K562 (cell line): ENCODE data around the gene POLR3G. TPM values are rescaled to one million over a fixed set of nuclear protein-coding genes. Genes with fewer than 3 reads are reported as not detected.

Experiments used
- ARID3A ChIP-seq: IDR thresholded peaks from 2 replicates; pipeline ENCODE4 v1.6.1; 2012; ENCODE audit warnings: low read depth, low read length, improper control_type of control experiment, borderline replicate concordance
- BRCA1 ChIP-seq, 2 experiments: fragments of 450-650 bp in 1 of 2; sonication (generic) in 1 of 2; formaldehyde crosslinking in 1 of 2; IDR thresholded peaks; 2 replicates each; pipeline versions ENCODE4 v1.5.0 to v1.6.1; 2017 to 2020; ENCODE audit warnings: mild to moderate bottlenecking in 1 of 2, missing genetic modification reagents in 1 of 2
- CHD2 ChIP-seq: IDR thresholded peaks from 2 replicates; pipeline ENCODE4 v1.6.1; 2011; ENCODE audit warnings: low read depth, low read length
- E2F3 ChIP-seq: fragments of 250-450 bp; sonication (Bioruptor Pico); IDR thresholded peaks from 2 replicates; pipeline ENCODE4 v1.4.0; 2020; ENCODE audit warnings: mild to moderate bottlenecking
- GABPB1 ChIP-seq: sonication (generic); formaldehyde crosslinking; IDR thresholded peaks from 2 replicates; pipeline ENCODE4 v1.8.0; 2022; ENCODE audit warnings: mild to moderate bottlenecking, missing genetic modification reagents
- LCOR ChIP-seq: sonication (generic); formaldehyde crosslinking; IDR thresholded peaks from 2 replicates; pipeline ENCODE4 v1.8.0; 2022; ENCODE audit warnings: mild to moderate bottlenecking, missing genetic modification reagents
- NBN ChIP-seq: fragments of 450-650 bp; IDR thresholded peaks from 2 replicates; pipeline ENCODE4 v1.6.1; 2016; ENCODE audit warnings: low read depth, mild to moderate bottlenecking
- OTX1 ChIP-seq: fragments of 450-650 bp; formaldehyde crosslinking; IDR thresholded peaks from 2 replicates; pipeline ENCODE4 v1.4.0; 2022; ENCODE audit warnings: mild to moderate bottlenecking
- RBM17 ChIP-seq: fragments of 200-400 bp; formaldehyde crosslinking; IDR thresholded peaks from 2 replicates; pipeline ENCODE4 v1.6.1; 2017; ENCODE audit warnings: low read depth, mild to moderate bottlenecking, low read length, borderline replicate concordance
- RBM34 ChIP-seq: fragments of 200-400 bp; formaldehyde crosslinking; IDR thresholded peaks from 2 replicates; pipeline ENCODE4 v1.6.1; 2018; ENCODE audit warnings: low read length, borderline replicate concordance; ENCODE audit not compliant: insufficient read depth
- SPI1 ChIP-seq: IDR thresholded peaks from 2 replicates; pipeline ENCODE4 v1.6.1; 2011; ENCODE audit warnings: low read depth, low read length, control low read depth, borderline replicate concordance
- TEAD2 ChIP-seq: fragments of 450-650 bp; IDR thresholded peaks from 2 replicates; pipeline ENCODE4 v1.6.1; 2016; ENCODE audit warnings: missing genetic modification characterization, control low read depth, missing compliant biosample characterization
- TOE1 ChIP-seq, 2 experiments: fragments of 450-650 bp in 1 of 2; sonication (generic) in 1 of 2; formaldehyde crosslinking in 1 of 2; IDR thresholded peaks; 2 replicates each; pipeline versions ENCODE4 v1.7.1 to v1.8.0; 2016 to 2022; ENCODE audit warnings: borderline replicate concordance in 2 of 2, mild to moderate bottlenecking in 2 of 2, antibody characterized with exemption in 1 of 2, inconsistent platforms in 1 of 2, low read depth in 1 of 2, missing genetic modification reagents in 1 of 2, moderate library complexity in 1 of 2
- TRIM24 ChIP-seq, 2 experiments: fragments of 450-650 bp; IDR thresholded peaks; 2 replicates each; pipeline ENCODE4 v1.6.1; 2016
- ZBTB33 ChIP-seq: sonication (generic); formaldehyde crosslinking; IDR thresholded peaks from 2 replicates; pipeline ENCODE4 v1.8.1; 2023; ENCODE audit warnings: mild to moderate bottlenecking, missing genetic modification reagents
- ZKSCAN8 ChIP-seq: fragments of 200-800 bp; sonication (Bioruptor generic); IDR thresholded peaks from 2 replicates; pipeline ENCODE4 v1.6.1; 2016; ENCODE audit warnings: missing genetic modification characterization, missing compliant biosample characterization
- ZNF121 ChIP-seq: sonication (generic); formaldehyde crosslinking; conservative IDR thresholded peaks from 2 replicates; pipeline ENCODE4 v1.8.0; 2022; ENCODE audit warnings: missing genetic modification reagents
- ZNF239 ChIP-seq: fragments of 250-450 bp; sonication (Bioruptor Pico); IDR thresholded peaks from 2 replicates; pipeline ENCODE4 v1.4.0; 2020; ENCODE audit warnings: mild to moderate bottlenecking
- ZNF639 ChIP-seq, 2 experiments: fragments of 200-800 bp in 1 of 2; sonication (Bioruptor generic) in 1 of 2; sonication (generic) in 1 of 2; formaldehyde crosslinking in 1 of 2; IDR thresholded peaks in 1 of 2; conservative IDR thresholded peaks in 1 of 2; 2 replicates each; pipeline versions ENCODE4 v1.5.0 to v1.6.1; 2016 to 2020; ENCODE audit warnings: missing compliant biosample characterization in 1 of 2, missing genetic modification characterization in 1 of 2, missing genetic modification reagents in 1 of 2
- ZNF644 ChIP-seq: fragments of 200-800 bp; sonication (Bioruptor generic); IDR thresholded peaks from 2 replicates; pipeline ENCODE4 v1.6.1; 2016; ENCODE audit warnings: low read depth, missing genetic modification characterization, missing compliant biosample characterization
- polyA plus RNA-seq, 8 experiments: library from polyadenylated mRNA; depleted of rRNA in 4 of 8; stranded (reverse) in 5 of 8; unstranded in 3 of 8; fragments of >200 nt; fragmentation: Nextera tagmentation in 2 of 8; fragmentation: Illumina TruSeq in 1 of 8; extraction: Ambion mirVana in 2 of 8; extraction: Trizol in 1 of 8; gene quantifications; 2 replicates each; pipeline versions ENCODE4 v1.2.1 to v1.2.3, GENCODE V29; 2011 to 2014; ENCODE audit warnings: inconsistent platforms in 1 of 8, missing spikeins in 1 of 8
- total RNA-seq, 7 experiments: library from RNA; depleted of rRNA in 6 of 7; stranded (reverse); fragments of >200 nt in 6 of 7; fragmentation: Illumina TruSeq in 2 of 7; extraction: Trizol in 2 of 7; gene quantifications; 2 replicates each; pipeline versions ENCODE4 v1.2.1 to v1.2.3, GENCODE V29; 2011 to 2021; ENCODE audit warnings: low replicate concordance in 1 of 7

The POLR3G gene
- total and polyA plus RNA-seq, 9 of the 15 experiments (the other 6 are each of a cell fraction or from before 2014, with no cell fraction given): 39.0 to 111 (median 59.0) TPM

- TF ChIP-seq ZNF639 (CRISPR knock-in tag; conservative IDR thresholded peaks at IDR 0.05 in 1 of 2, IDR thresholded peaks at IDR 0.05 in 1 of 2): peak in 1 of 2 experiments; percentile 50; a peak in 2 of 4 replicates
- TF ChIP-seq OTX1 (CRISPR knock-in tag): no peak
- TF ChIP-seq ZBTB33 (CRISPR knock-in tag): peak; percentile 62
- TF ChIP-seq SPI1: no peak
- no peak for TF ChIP-seq ARID3A
- peak; percentile 57; the same call in 1 of the 2 replicates for TF ChIP-seq NBN
- no peak for TF ChIP-seq BRCA1 (IDR thresholded peaks at IDR 0.05)
- no peak for TF ChIP-seq BRCA1 (CRISPR knock-in tag; IDR thresholded peaks at IDR 0.05)
- TF ChIP-seq ZNF121 (CRISPR knock-in tag): 0 out of 2 replicates have a peak, but pooled peaks have one; percentile 10
- no peak for TF ChIP-seq TEAD2 (tag)
- 0 out of 4 replicates have a peak, but pooled peaks of 1 of the 2 experiments have one; percentile 66 for TF ChIP-seq TRIM24 (IDR thresholded peaks at IDR 0.05)
- TF ChIP-seq RBM34: no peak
- TF ChIP-seq CHD2: peak; percentile 28; the same call in 1 of the 2 replicates
- TF ChIP-seq ZKSCAN8 (CRISPR knock-in tag): no peak
- peak; percentile 80 for TF ChIP-seq LCOR
- no peak; the same call in 1 of the 2 replicates for TF ChIP-seq E2F3
- TF ChIP-seq ZNF644: no peak
- peak; percentile 87 for TF ChIP-seq TOE1 (IDR thresholded peaks at IDR 0.05; ENCODE audit: borderline replicate concordance)
- 0 out of 2 replicates have a peak, but pooled peaks have one; percentile 18 for TF ChIP-seq TOE1 (CRISPR knock-in tag; IDR thresholded peaks at IDR 0.05; ENCODE audit: borderline replicate concordance, low read depth)
- no peak for TF ChIP-seq ZNF239 (CRISPR knock-in tag)
- peak; percentile 67 for TF ChIP-seq GABPB1
- no peak for TF ChIP-seq RBM17
These were observed at the start of gene POLR3G, which contains the start of gene MBLAC2 (continued) for GRCh38 chr5:90474235-90475107.
